HG03460 (cell line): Measurements from ENCODE around the gene OR6C4.
"Not testable (repeated sequence)": the region's sequence is repeated elsewhere in the genome, so short reads cannot be mapped to it uniquely, and the experiment has no call there.

ENCODE experiments used
- ATAC-seq: cut with Tn5 transposase; IDR thresholded peaks from one replicate; pipeline ENCODE4 v1.9.1; 2021; ENCODE audit not compliant: unreplicated experiment

The OR6C4 gene

GRCh38 chr12:55549302-55549701, at the start of gene OR6C4:
TSS of gene OR6C4 (plus strand) at chr12:55549602. CDS start at chr12:55551227, 1,625 bp downstream.
- no peak for ATAC-seq

DNA sequence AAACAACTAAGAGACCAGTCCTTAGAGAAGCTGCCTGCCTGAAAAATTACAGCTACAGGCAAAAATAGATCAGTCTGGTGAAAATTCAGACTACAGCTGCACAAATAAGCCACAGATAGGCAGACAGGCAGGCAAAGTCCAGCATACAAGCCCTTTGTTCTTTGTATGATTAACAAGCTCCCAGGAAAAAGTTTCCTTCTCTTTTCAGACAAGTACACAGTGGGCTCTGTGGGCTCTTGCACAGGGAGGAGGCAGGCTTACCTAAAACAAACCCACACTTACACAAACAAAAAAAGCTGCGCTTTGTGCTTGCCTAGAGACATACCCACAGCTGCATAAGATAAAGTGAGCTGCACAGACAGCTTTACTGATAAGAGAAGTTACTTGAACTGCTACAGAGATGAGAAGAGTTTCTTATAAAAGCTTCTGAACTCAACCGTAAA, 49.6 kb upstream of the OR6C4 start:
- ATAC-seq, result no peak

DNA sequence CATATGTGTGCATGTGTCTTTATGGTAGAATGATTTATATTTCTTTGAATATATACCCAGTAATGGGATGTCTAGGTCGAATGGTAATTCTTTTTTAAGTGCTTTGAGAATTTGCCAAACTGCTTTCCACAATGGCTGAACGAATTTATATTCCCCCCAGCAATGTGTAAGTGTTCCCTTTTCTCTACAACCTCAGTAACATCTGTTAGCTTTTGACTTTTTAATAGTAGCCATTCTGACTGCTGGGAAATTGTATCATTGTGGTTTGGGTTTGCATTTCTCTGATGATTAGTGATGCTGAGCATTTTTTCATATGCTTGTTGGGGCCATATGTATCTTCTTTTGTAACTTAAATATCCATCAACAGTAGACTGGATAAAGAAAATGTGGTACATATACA, 47.8 kb upstream of the OR6C4 start:
- no peak for ATAC-seq

- ATAC-seq, result no peak
Measured at GRCh38 chr12:55515696-55516095, 33.7 kb upstream of the OR6C4 start.

DNA sequence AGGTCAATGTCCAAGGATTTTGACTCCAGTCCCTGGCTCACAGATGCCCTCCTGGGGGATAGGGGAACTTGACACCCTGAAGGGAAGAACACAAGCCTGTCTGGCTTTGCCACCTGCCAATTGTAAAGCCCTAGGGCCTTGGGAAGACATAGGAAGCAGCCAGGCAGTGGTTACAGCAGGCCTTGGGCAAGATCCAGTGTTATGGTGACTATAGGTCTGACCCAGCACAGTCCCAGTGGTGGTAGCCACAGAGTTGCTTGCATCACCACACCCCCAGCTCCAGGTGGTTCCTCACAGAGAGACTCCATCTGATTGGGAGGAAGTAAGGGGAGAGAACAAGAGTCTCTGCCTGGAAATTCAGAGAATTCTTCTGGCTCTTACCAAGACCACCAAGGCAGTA, 33.0 kb upstream of the OR6C4 start:
- no peak for ATAC-seq

GRCh38 chr12:55548235-55548634, 1.2 kb upstream of the OR6C4 start:
- ATAC-seq, result not testable (repeated sequence)

- ATAC-seq, result no peak
Measured at GRCh38 chr12:55548756-55549155, 646 bp upstream of the OR6C4 start.

GRCh38 chr12:55554296-55554695, 4.9 kb downstream of the OR6C4 start:
- ATAC-seq, result no peak

DNA sequence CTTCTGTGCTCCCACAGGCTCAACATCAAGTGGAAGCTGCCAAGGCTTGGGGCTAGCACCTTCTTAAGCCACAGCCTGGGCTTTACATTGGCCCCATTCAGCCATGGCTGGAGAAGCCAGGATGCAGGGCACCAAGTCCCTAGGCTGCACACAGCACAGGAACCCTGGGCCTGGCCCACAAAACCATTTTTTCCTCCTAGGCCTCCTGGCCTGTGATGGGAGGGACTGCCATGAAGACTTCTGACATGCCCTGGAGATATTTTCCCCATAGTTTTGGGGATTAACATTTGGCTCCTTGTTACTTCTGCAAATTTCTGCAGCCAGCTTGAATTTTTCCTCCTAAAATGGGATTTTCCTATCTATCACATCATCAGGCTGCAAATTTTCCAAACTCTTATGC, 20.7 kb downstream of the OR6C4 start:
- ATAC-seq, result not testable (repeated sequence)

DNA sequence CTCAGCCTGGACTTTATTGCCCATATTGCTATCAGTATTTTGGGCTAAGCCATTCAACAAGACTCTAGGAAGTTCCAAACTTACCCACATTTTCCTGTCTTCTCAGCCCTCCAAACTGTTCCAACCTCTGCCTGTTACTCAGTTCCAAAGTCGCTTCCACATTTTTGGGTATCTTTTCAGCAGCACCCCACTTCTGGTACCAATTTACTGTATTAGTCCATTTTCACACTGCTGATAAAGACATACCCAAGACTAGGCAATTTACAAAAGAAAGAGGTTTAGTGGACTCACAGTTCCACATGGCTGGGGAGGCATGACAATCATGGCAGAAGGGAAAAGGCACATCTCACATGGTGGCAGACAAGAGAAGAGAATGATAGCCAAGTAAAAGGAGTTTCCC, 21.3 kb downstream of the OR6C4 start:
- not testable (repeated sequence) for ATAC-seq

GRCh38 chr12:55572168-55572567, 22.8 kb downstream of the OR6C4 start, which contains the start of gene OR2AP1:
TSS of gene OR2AP1 (plus strand) at chr12:55572468. CDS start at chr12:55574415, 1,947 bp downstream.
- ATAC-seq, result no peak

DNA sequence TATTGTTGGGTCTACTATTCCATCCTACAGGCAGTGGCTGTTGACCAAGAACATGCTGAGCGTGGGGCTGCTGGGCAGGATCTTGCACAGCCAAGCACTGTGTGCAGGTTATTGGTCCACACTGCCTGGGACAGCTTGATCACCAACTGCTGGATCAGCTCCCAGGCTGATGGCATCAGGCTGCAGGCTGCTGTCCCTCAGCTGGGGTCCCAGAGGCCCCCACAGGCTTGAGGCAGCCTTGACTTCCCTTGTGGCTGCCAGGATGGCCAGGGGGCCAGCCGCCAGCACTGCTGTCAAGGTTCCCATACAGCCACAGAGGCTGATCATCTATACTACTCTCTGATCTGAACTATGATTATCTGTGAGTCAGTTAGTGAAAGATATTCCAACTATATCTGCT, 32.7 kb downstream of the OR6C4 start:
- no peak for ATAC-seq

GRCh38 chr12:55585817-55586216, 36.4 kb downstream of the OR6C4 start:
- ATAC-seq, result no peak

DNA sequence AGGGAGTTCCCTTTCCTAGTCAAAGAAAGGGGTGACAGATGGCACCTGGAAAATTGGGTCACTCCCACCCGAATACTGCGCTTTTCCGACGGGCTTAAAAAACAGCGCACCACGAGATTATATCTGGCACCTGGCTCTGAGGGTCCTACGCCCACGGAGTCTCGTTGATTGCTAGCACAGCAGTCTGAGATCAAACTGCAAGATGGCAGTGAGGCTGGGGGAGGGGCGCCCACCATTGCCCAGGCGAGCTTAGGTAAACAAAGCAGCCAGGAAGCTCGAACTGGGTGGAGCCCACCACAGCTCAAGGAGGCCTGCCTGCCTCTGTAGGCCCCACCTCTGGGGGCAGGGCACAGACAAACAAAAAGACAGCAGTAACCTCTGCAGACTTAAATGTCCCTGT, 40.8 kb downstream of the OR6C4 start:
- not testable (repeated sequence) for ATAC-seq
